GM19467 (cell line): ENCODE results near the gene SYT17.

Source experiments
- ATAC-seq: cut with Tn5 transposase; IDR thresholded peaks from one replicate; pipeline ENCODE4 v1.9.1; 2021; ENCODE audit warnings: mild to moderate bottlenecking, moderate library complexity; ENCODE audit not compliant: unreplicated experiment

SYT17 gene

DNA sequence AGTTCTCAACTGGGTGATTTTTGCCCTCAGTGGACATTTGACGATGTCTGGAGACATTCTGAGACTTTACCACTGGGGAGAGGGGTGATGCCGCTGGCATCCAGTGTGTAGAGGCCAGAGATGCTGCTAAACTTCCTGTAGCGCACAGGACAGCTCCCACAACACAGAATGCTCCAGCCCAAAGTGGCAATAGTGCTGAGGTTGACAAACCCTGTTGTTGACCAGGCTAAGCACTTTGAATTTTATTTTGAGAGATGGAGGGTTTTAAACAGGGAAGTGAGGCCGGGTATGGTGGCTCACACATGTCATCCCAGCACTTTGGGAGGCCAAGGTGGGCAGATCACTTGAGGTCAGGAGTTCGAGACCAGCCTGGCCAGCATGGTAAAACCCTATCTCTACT is 44.0 kb downstream of the SYT17 start:
- no peak for ATAC-seq

DNA sequence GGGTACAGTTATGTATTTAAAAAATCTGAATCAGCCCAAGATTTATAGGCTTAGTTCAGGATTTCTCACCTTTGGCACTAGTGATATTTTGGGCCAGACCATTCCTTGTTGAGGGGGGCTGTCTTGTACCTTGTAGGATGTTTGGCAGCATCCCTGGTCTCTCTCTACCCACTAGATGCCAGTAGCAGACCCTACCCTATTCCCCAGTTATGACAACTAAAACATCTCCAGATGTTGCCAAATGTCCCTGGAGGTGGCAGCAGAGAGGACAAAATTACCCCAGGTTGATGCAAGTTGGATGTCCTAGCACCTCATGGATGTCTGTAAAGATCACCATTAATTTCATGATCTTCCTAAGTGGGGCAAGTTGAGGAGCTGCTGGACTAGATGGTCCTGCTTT is 45.8 kb downstream of the SYT17 start:
- ATAC-seq, result no peak

DNA sequence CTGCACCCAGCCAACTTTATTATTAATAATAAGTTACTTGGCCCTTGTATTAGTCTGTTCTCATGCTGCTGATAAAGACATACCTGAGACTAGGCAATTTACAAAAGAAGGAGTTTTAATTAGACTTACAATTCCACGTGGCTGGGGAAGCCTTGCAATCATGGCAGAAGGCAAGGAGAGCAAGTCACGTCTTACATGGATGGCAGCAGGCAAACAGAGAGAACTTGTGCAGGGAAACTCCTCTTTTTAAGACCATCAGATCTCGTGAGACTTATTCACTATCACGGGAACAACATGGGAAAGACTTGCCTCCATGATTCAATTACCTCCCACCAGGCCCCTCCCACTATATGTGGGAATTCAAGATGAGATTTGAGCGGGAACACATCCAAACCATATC is 47.7 kb downstream of the SYT17 start:
- ATAC-seq, result no peak

DNA sequence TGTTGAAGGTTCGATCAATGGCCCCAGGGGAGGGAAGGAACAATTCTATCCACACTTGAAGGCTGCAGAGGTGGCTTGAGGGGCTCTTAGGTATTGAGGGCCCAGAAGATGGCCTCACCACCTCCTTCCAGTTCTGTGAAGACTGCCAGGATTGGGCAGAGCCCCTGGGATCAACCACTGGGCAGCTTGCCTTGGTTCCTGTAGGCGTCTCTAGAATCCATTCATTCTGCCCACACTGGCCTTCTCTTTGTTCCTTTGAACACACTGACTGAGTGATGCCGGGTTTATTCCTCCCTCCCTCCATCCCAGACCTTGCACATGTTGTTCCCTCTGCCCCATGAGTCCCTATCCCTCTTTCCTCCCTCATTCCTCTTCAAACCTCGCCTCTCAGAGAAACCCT is 50.5 kb downstream of the SYT17 start:
- no peak for ATAC-seq

DNA sequence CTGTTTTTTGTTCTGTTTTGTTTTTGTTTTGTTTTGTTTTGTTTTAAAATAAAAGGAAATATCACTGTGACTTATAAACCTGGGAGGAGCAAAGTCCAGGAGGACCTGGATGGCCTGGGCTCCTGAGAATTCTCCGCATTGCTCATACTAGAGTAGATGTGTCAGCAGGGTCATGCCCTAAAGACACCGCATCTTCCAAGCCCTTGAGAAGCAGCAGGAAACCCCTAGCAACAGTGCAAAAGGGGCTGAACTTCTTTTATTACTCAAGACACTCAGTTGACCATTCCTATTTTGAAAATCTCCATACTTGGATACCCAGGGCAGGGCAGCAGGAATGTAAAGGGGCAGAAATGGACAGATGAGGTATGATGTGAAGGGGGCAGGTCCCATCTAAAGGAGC is 51.8 kb downstream of the SYT17 start:
- no peak for ATAC-seq

DNA sequence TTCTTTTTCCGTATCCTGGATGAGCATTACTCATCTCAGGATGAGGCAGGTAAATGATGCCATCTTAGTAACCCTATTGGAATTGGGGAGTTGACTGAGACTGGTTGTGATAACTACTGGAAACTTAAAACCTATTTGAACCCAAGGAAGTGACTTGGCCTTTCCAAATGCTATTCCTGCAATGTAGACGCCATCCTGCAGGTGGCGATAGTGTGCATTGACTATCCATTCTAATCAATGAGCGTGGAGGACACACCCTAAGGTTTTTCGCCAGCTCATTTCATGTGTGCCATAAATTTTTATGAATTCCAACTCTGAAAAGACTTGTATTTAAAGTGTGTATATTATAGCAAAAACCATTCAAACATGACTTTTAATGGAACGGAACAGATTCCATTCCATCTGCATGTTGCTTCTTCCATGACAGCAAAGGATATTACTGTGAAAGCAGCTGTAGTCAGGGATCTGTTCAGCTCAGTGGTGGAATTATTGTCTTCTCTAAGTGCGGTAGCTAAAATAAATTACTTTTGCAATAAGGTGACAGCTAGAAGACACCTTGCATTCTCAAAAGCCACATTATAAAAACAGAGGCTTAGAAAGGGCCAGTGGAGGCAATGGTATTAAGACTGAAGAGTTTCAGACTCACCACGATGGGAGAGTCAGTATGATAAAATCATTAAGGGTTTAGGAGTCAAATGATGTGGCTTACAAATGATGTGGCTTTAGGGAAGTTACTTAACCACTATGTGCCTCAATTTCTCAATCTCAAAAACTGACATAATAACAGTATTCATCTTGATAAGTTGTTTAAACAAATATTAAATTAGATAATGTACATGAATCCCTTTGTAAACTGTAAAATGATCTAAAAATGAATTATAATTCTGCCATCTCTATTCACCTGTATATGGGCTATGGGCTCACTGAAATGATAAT is 55.5 kb downstream of the SYT17 start:
- ATAC-seq, result no peak

DNA sequence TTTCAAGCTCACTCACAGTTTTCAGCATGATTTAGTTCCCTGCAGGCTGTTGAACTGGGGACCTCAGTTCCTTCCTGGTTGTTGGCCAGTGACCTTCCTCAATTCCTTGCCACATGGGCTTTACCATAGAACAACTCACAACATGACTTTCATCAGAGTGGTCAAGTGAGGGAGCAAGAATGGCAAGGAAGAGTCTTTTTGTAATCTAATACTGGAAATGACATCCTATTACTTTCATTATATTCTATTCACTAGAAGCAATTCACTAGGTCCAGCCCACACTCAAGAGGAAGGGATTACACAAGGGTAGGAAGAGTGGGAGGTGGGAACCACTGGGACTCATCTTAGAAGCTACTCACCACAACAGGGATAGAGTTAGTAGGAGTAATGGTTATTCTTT is 57.6 kb downstream of the SYT17 start:
- ATAC-seq, result no peak

DNA sequence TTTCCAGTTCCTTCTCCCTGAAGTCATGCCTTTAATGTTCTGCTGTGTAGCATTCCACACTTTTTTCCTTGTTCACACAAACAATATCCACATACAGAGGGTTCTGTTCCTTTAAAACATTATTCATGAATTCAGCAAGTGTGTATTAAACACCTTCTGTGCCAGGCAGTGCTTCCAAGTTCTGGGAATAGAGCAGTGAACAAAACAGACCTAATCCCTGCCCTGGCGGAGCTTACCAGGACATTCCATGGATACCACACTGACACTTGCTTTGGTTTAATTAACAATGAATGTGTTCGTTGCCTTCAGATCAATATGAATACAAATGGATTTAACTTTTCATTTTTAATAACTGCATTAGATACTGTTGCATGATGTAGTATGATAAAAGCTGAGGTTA is 59.6 kb downstream of the SYT17 start:
- no peak for ATAC-seq

DNA sequence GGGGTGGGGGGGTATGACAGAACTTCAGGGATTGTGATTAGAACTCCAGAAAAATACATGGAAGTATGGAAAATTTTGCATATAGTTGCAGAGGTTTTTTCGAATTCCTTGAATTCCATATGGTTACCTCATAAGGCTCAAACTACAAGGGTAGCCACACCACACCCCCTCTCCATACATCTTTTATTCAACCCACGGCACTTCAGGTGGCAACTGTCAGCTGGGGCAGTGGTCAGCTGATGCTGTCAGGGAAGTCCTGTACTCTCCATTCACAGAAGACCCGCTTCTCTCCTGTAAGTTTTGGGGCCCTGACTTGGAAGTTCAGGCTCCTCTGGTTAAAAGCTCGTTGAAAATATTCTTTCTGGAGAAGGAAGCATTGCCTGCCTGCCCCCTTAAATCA is 60.0 kb downstream of the SYT17 start:
- no peak for ATAC-seq

DNA sequence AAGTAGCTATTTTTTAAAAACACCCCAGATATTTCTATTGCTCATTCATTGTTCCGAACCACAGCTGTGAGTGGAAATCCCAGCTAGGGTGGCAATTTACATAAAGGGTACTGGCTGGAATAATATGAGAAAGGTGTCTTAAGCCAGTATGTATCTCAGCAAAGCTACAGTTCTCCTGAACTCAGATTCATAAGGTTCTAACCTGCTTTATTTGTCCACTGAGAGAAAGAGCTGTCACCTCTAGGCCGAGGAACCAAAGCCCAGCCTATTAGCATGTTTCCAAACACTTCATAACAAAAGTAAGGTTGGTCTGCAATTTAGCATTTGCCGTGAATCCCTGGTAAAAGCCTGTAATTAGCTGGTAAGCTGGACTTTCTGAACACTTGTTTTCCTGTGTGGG is 60.5 kb downstream of the SYT17 start:
- no peak for ATAC-seq

DNA sequence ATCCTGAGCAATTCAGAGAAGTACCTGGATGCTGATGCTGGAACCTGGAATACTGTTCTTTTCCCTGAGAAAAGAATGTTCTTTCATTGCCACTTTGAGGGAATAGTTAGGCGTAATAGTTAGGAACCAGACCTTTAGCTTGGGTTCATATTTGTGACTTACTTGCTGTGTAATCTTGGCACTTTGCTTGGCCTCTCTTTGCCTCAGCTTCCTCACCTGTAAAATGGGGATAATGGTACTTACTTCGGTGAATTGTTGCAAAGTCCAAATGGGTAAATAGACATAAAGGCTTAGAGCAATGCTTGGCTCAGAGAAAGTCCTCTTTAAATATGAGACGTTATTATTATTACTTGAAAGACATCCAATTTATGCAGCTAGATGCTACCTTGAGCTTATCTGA is 62.5 kb downstream of the SYT17 start:
- no peak for ATAC-seq

DNA sequence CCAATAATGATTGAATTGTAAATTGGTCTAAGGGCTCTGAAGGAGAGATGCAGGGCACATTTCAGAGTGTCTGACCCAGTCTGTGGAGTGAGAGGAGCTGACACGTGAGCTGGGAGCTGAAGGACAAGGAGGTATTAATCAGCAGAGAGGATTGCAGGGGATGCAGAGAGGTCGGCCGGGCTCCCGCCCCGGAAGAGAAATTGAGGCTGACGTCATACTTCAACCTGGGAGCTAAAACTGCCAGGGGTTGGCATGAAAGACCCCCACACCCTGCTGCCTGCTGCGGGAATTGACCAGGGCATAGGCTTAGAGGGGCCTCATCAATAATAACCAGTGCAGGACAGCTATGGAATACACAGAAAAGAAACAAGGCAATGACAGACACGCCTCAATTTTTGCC is 63.8 kb downstream of the SYT17 start:
- no peak for ATAC-seq

DNA sequence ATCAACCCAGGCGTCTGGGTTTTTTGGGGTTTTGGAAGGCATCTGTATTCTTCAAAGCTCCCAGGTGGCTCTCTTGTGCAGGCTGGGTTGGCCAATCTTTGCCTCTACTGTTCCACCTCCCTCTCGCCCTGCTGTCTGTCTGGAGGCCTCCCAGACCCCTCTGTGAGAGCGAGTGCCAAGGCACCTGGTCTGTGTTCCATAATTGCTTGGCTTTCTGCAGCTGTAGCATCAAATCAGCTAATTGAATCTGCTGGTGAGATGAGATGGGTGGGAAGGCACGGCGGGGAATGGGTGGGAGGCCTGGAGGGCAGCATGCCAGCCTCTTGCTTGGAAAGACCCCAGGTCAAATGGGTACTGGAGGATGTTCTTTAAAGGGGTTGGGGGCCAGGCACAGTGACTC is 64.9 kb downstream of the SYT17 start:
- no peak for ATAC-seq

DNA sequence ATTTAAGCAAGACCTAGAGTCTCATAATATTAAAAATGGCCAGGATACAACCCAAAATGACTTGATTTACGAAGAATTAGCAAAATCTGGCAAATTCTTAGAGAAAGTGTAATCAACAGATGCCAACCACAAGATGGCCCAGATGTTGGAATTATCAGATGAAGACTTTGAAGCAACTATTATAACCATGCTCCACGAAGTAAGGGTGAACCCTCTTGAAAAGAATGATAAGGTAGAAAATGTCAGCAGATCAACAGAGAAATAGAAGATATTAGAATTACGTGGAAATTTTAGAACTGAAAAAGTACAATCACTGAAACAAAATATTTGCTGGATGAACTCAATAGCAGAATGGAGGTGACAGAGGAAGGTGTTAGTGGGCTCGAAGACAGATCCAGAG is 67.4 kb downstream of the SYT17 start:
- ATAC-seq, result no peak

DNA sequence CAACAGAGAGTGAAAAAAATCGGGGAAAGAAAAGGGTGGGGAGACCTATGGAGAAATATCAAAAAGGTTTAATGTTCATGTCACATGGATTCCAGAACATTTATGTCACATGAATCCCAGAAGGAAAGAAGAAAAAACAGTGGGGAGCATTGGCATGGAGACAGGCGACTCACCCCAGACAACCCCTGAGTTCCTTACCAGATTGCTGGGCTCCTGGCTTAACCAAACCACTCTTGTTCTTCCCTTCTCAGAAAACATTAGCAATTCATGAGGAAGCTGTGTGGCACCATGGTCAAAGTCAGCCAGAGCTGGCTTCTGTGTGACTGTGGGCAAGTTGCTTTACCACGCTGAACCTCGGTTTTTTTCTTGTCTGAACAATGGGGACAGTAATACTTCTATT is 67.8 kb downstream of the SYT17 start:
- ATAC-seq, result no peak

DNA sequence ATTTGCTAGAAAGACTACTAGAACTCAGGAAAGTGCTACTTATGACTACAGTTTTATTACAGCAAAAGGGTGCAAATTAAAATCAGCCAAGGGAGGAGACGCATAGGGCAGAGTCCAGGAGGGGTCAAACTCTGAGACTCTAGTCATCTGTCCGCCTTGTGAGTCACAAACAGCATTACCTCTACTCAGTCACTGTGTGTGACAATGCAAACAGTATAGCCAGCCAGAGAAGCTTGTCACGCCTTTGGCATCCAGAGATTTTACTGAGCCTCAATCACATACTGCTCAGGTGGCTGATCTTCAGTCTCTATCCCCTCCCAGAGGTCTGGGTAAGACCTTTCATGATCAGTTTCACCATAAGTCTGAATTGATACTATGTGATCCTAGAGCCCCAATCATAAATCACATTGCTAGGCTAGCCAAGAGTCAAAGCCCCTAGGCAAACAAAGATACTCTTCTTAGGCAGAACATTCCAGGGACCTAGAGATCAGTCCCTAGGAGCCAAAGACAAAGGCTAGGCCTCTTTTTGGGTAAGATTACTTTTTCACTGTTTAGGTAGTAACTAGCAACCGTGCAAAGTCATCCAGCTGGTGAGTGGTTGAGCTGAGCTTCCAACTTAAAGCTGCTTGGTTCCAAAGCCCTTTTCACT is 68.6 kb downstream of the SYT17 start:
- no peak for ATAC-seq

DNA sequence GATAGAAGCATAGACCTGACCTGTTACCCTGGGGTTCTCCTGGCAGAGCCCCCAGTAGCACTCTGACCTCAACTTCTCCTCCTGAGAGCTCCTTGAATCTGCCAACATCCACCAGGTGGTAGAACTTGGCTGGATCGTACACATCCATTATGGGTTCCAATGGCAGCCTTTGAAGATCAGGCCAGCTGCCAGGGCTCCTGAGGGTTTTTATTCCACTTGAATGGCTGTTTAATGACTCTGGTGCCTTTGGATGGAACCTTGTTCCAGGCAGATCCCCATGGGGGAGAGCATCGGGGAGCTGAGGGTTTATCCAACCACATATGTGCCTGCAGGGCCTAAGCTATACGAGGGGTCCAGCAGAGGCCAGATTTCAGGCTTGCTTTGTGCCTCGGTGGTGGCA is 70.4 kb downstream of the SYT17 start:
- no peak for ATAC-seq

DNA sequence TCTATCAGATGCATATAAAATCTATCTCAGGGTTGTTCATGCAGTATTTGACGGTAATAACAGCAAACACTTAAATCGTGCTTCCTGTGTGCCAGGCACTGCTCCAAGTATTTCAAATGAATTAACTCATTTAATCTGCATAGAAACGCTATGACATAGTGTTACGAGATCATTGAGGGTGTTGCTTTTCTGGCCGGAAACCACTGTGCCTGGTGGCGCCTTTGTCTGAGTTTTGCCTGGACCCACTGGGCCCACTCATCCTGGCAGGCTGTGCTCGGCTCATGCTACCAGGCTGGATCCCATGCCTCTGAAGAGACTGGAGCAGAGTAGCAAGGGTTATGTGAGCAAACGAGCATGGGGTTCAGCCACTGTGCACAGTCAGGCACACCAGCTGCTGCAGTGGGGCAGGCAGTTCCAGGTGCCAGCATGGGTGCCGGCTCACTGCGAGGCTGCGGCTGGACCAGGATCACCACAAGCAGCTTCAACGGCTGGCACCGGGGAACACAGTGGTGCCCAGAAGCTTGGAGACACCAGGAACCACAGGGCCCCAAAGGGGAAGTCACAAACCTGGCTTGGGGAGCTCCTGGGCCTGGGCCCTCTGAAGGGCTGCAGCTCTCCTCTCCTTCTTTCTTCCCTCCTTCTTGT is 71.6 kb downstream of the SYT17 start:
- ATAC-seq, result no peak

DNA sequence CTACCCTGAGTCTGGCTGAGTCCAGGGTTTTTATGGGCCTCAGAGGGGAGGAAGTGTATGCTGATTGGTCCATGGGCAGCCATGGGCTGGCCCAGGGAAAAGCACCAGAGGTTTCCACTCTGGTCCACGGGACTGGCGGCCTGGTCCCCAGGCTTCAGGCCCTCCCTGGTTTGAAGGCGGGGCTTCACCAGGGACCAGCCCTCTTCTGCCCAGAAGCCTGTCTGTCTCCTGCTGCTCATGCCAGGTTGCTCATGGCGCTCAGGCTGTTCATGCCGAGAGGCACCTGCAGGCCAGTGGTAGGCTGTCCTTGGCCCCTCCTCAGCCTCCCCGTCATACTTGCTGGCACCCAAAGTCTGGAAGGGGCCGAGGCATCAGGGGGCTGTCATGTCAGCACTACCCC is 72.5 kb downstream of the SYT17 start:
- ATAC-seq, result no peak

DNA sequence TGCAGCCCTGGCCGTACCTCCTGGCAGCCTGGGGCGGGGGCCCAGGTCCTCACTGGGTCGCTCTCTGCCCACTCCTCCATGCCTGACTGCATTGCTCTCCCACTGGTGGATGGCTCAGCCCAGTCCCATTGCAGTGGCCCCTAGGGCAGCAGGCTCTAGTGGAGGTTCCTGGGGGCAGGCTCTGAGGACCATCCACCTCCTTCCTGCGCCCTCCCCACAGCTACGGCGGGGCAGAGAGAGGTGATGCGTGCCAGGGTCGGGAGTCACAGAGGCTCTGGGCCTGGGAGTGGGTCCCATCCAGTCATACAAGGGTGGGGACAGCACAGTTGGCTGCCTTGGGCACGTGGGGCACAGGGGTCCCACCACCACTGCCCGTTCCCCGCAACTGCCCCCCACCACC is 73.5 kb downstream of the SYT17 start:
- no peak for ATAC-seq

DNA sequence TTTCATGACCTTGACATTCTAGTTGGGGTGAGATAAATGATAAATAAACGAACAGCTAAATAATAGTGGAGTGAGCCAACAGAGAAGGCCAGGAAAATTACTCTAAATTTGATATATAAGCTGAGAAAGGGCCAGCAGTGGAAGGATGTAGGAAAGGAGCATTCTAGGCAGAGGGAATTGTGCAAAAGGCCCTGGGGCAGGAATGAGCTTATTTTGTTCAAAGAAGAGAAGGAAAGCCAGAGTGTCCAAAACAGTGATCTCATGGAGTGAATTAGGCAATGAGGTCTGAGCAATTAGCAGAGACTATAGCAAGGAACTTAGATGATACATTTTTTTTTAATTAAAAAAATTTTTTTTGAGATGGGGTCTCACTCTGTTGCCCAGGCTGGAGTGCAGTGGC is 74.1 kb downstream of the SYT17 start:
- no peak for ATAC-seq

DNA sequence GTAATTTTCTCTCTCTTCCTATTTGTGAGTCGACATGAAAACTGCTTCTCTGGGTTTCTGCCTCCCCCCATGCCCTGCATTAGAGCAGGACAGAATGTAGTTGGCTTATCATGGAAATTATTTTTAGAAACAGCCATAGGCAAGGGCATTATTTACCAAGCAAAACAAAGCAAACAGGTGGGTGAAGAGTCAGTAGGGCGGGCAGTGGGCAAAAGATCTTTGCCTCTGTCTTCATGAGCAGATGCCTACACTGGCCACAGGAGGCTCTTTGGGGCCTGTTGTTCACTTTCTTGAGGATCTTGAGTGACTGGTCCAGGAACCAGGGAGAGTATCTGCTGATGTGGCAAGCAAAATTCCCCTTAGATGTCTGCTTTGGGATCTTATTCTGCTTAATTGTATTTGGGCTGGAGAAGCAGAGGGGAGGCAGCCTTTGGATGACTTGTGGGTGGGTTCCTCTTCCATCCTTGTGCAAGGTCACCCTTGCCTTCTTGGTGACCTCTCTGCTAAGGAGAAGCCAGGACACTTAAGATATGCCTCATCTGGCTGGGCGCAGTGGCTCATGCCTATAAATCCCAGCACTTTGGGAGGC is 75.0 kb downstream of the SYT17 start:
- no peak for ATAC-seq
